OCI-LY1 (cell line): ENCODE results near the gene SYNCRIP.

ENCODE experiments used
- H2AFZ ChIP-seq: fragments of 200-600 bp; sonication (generic), shearing (Covaris generic); 2 replicates; pipeline ENCODE4 v1.6.0; 2014; ENCODE audit warnings: antibody characterized with exemption, mild to moderate bottlenecking, low read length
- H3F3A ChIP-seq: fragments of 200-600 bp; sonication (generic), shearing (Covaris generic); 2 replicates; pipeline ENCODE4 v1.6.0; 2014; ENCODE audit warnings: mild to moderate bottlenecking, antibody characterized with exemption, low read length, moderate library complexity; ENCODE audit not compliant: insufficient read depth
- H3K27ac ChIP-seq: fragments of 200-600 bp; sonication (generic); 2 replicates; pipeline ENCODE4 v1.5.1; 2014; ENCODE audit warnings: low read length, mixed run types, mild to moderate bottlenecking, low read depth; ENCODE audit not compliant: poor library complexity, severe bottlenecking
- H3K27me3 ChIP-seq: fragments of 200-600 bp; sonication (generic); 2 replicates; pipeline ENCODE4 v1.6.0; 2014; ENCODE audit warnings: antibody characterized with exemption, mild to moderate bottlenecking, low read length, moderate library complexity; ENCODE audit not compliant: insufficient read depth
- H3K36me3 ChIP-seq: fragments of 200-600 bp; sonication (generic); 2 replicates; pipeline ENCODE4 v1.6.1; 2014; ENCODE audit warnings: mild to moderate bottlenecking, antibody characterized with exemption, low read length, moderate library complexity, mixed read lengths; ENCODE audit not compliant: insufficient read depth
- H3K4me1 ChIP-seq: fragments of 200-600 bp; sonication (generic); 2 replicates; pipeline ENCODE4 v1.5.1; 2014; ENCODE audit warnings: mild to moderate bottlenecking, low read length, moderate library complexity; ENCODE audit not compliant: insufficient read depth, severe bottlenecking
- H3K4me2 ChIP-seq: fragments of 200-600 bp; sonication (generic), shearing (Covaris generic); 2 replicates; pipeline ENCODE4 v1.6.1; 2014; ENCODE audit warnings: low read length
- H3K4me3 ChIP-seq: fragments of 200-600 bp; sonication (generic); 2 replicates; pipeline ENCODE4 v1.5.1; 2014; ENCODE audit warnings: low read length, low read depth, mild to moderate bottlenecking, mixed read lengths; ENCODE audit not compliant: poor library complexity, severe bottlenecking
- H3K79me2 ChIP-seq: fragments of 200-600 bp; shearing (Covaris generic); 2 replicates; pipeline ENCODE4 v1.6.1; 2016; ENCODE audit warnings: mixed run types, low read length, mixed read lengths; ENCODE audit not compliant: insufficient read depth
- H3K9ac ChIP-seq: fragments of 200-600 bp; sonication (generic), shearing (Covaris generic); 2 replicates; pipeline ENCODE4 v1.6.1; 2014; ENCODE audit warnings: mild to moderate bottlenecking, low read length, mixed read lengths
- H3K9me2 ChIP-seq: fragments of 200-600 bp; sonication (generic), shearing (Covaris generic); 2 replicates; pipeline ENCODE4 v1.6.1; 2014; ENCODE audit warnings: low read depth, mild to moderate bottlenecking, low read length, mixed read lengths
- H3K9me3 ChIP-seq: fragments of 200-600 bp; shearing (Covaris generic); 2 replicates; pipeline ENCODE4 v1.6.1; 2014; ENCODE audit warnings: low read length, mixed read lengths
- H4K20me1 ChIP-seq: fragments of 200-600 bp; sonication (generic), shearing (Covaris generic); 2 replicates; pipeline ENCODE4 v1.6.0; 2016; ENCODE audit warnings: mild to moderate bottlenecking, low read length; ENCODE audit not compliant: insufficient read depth
- CTCF ChIP-seq: fragments of 200-600 bp; sonication (generic), shearing (Covaris generic); IDR thresholded peaks from 2 replicates; pipeline ENCODE4 v1.5.1; 2017; ENCODE audit warnings: mild to moderate bottlenecking, antibody characterized with exemption, low read length, moderate library complexity, mixed read lengths
- EZH2 ChIP-seq: fragments of 200-600 bp; sonication (generic), shearing (Covaris generic); IDR thresholded peaks from 2 replicates; pipeline ENCODE4 v1.8.0; 2017; ENCODE audit warnings: borderline replicate concordance, mixed run types, mild to moderate bottlenecking, antibody characterized with exemption, low read length, moderate library complexity, mixed read lengths

SYNCRIP gene

GRCh38 chr6:85580878-85581267 is 61.8 kb downstream of the SYNCRIP start:
- no peak overlapping the region for H3K9ac ChIP-seq
- H3K79me2 ChIP-seq: peaks cover 55% of the 10 kb centered on the region

GRCh38 chr6:85580118-85580877 is 62.4 kb downstream of the SYNCRIP start:
- no peak overlapping the region for H3K27ac ChIP-seq

More at GRCh38 chr6:85580878-85581267, 61.8 kb downstream of the SYNCRIP start:
- H3K9me2 ChIP-seq: no peaks in the 10 kb centered on the region
- no peaks in the 10 kb centered on the region for H3K27me3 ChIP-seq
- H3K9me3 ChIP-seq: peaks cover 11% of the 10 kb centered on the region; the same call in 1 of the 2 replicates
- H3K36me3 ChIP-seq: peaks cover 8% of the 10 kb centered on the region
- no peak overlapping the region for H3K4me3 ChIP-seq
- H2AFZ ChIP-seq: no peak overlapping the region
- no peaks in the 10 kb centered on the region for H3F3A ChIP-seq
- TF ChIP-seq EZH2 (no peak), CTCF (no peak)
- no peaks in the 10 kb centered on the region for H3K4me1 ChIP-seq
- no peak overlapping the region for H3K27ac ChIP-seq
- H3K4me2 ChIP-seq: no peak overlapping the region
- no peaks in the 10 kb centered on the region for H4K20me1 ChIP-seq

DNA sequence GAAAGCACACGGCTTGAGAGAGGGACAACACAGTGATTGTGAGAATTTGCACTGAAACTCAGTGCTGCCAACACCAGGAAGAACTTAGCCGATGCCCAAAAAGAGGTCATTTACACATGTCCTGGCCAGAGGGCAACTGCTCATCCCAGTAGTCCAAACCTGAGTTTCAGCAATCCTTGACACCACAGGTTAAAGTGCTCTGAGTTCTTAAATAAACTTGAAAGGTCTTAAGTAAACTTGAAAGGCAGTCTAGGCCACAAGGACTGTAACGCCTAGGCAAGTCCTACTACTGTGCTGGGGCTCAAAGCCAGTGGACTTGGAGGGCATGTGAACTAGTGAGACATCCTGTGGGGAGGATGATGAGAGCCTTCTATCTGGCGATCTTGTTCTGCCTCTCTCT is 63.1 kb downstream of the SYNCRIP start:
- H3K4me1 ChIP-seq: no peaks in the 10 kb centered on the region
- peaks cover 6% of the 10 kb centered on the region; the same call in 1 of the 2 replicates for H3K9me3 ChIP-seq
- no peak overlapping the region for H3K27ac ChIP-seq
- TF ChIP-seq CTCF: no peak
- no peak for TF ChIP-seq EZH2
- no peaks in the 10 kb centered on the region for H3F3A ChIP-seq
- H3K4me2 ChIP-seq: no peak overlapping the region
- H2AFZ ChIP-seq: no peak overlapping the region
- no peaks in the 10 kb centered on the region for H4K20me1 ChIP-seq
- no peaks in the 10 kb centered on the region for H3K9me2 ChIP-seq
- peaks cover 53% of the 10 kb centered on the region for H3K79me2 ChIP-seq
- H3K9ac ChIP-seq: no peak overlapping the region
- no peaks in the 10 kb centered on the region for H3K27me3 ChIP-seq
- no peak overlapping the region for H3K4me3 ChIP-seq
- H3K36me3 ChIP-seq: peaks cover 8% of the 10 kb centered on the region

More at GRCh38 chr6:85580118-85580877, 62.4 kb downstream of the SYNCRIP start:
- H4K20me1 ChIP-seq: no peaks in the 10 kb centered on the region
- H3F3A ChIP-seq: no peaks in the 10 kb centered on the region
- H3K27me3 ChIP-seq: no peaks in the 10 kb centered on the region
- no peaks in the 10 kb centered on the region for H3K4me1 ChIP-seq
- peaks cover 53% of the 10 kb centered on the region for H3K79me2 ChIP-seq
- no peak for TF ChIP-seq CTCF
- no peak for TF ChIP-seq EZH2
- H3K36me3 ChIP-seq: peaks cover 8% of the 10 kb centered on the region
- no peak overlapping the region for H3K4me2 ChIP-seq
- no peak overlapping the region for H3K4me3 ChIP-seq
- H3K9me3 ChIP-seq: peaks cover 7% of the 10 kb centered on the region; the same call in 1 of the 2 replicates
- no peak overlapping the region for H2AFZ ChIP-seq
- H3K9me2 ChIP-seq: no peaks in the 10 kb centered on the region
- no peak overlapping the region for H3K9ac ChIP-seq
